GM13976 (cell line): ENCODE measurements around the gene IFITM5.

Experiments
- DNase-seq: peaks from one replicate; pipeline ENCODE4 v3.0.0; 2012; ENCODE audit warnings: low spot score
- in situ Hi-C: fragments of 300-500 bp; cut with MboI; formaldehyde crosslinking; loops from one replicate; pipeline ENCODE4 v1.12.0; 2022; ENCODE audit warnings: low sequenced_read_pairs, mixed read lengths, inconsistent platforms; ENCODE audit not compliant: unreplicated experiment
- TF ChIP-seq, protein P1 (sequence below): IDR thresholded peaks from 2 replicates; pipeline ENCODE4 v1.5.1; 2012; ENCODE audit warnings: borderline replicate concordance, mild to moderate bottlenecking; ENCODE audit not compliant: insufficient read depth; ENCODE audit errors: extremely low read depth, missing control alignments, control extremely low read depth

IFITM5 gene

DNA sequence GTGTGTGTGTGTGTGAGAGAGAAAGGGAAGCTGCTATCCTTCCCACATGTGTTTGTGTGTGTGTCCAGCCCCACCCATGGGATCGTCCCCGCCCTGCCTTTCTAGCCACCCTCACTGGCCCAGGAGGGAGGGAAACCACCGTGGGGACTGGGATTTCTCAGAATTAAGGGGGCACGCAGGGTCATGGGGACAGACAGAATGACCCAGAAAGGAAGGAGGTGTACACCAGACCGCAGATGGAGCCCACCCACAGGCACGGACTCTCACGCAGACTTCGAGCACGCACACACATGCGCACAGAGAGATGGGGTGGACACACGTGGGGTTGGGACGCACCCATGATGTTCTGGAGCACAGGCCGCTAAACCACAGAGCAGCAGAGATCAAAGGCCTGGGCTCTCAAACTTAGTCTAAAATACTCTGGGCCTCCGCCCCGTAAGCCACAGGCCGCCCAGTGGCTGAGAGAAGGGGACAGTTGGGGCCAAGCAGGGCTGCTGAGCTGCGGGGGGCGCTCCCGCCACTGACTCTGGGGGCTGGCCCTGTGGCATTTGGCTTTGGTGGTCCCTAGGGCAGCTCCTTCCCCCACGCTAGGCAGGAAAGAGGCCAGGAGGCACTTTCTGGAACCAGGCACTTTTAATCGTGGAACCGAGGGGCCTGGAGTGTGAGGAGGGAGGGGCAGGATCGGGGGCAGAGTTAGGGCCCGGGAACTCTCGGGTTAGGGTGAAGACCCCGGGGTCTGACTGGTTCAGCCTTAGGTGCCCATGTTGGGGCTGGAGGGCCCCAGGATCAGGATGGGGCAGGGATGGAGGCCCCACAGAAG lies 1.5 kb downstream of the IFITM5 start:
- TF ChIP-seq, protein P1, sequence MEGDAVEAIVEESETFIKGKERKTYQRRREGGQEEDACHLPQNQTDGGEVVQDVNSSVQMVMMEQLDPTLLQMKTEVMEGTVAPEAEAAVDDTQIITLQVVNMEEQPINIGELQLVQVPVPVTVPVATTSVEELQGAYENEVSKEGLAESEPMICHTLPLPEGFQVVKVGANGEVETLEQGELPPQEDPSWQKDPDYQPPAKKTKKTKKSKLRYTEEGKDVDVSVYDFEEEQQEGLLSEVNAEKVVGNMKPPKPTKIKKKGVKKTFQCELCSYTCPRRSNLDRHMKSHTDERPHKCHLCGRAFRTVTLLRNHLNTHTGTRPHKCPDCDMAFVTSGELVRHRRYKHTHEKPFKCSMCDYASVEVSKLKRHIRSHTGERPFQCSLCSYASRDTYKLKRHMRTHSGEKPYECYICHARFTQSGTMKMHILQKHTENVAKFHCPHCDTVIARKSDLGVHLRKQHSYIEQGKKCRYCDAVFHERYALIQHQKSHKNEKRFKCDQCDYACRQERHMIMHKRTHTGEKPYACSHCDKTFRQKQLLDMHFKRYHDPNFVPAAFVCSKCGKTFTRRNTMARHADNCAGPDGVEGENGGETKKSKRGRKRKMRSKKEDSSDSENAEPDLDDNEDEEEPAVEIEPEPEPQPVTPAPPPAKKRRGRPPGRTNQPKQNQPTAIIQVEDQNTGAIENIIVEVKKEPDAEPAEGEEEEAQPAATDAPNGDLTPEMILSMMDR: no peak
- no peak for DNase-seq
- in situ Hi-C loops: no loop called here

DNA sequence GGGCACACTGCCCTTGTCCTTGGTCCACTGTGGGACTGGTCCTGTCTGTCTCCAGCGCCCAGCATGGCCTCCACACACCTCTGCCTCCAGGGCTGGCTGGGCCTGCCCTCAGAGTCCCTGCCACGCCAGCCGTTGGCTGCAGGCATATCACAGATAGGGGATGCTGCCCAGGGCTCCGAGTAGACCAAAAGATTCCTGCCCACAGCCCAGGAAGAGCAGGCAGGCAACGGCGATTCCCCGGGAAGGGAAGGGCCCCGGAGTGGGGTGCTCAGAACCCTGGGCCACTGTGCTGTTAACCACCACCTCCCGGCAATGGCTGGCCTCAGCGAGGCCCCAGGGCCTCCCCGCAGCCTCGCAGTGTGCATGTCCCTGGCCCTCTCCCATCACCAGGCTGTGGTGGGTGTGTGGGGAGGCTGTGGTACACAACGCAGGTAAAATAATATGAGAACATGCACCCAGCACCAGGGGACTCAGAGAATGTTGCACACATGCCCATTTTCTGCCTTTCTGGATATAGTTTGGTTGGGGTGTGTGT lies 2.2 kb downstream of the IFITM5 start:
- in situ Hi-C loops: no loop called here
- DNase-seq: no peak
- TF ChIP-seq, protein P1: no peak

DNA sequence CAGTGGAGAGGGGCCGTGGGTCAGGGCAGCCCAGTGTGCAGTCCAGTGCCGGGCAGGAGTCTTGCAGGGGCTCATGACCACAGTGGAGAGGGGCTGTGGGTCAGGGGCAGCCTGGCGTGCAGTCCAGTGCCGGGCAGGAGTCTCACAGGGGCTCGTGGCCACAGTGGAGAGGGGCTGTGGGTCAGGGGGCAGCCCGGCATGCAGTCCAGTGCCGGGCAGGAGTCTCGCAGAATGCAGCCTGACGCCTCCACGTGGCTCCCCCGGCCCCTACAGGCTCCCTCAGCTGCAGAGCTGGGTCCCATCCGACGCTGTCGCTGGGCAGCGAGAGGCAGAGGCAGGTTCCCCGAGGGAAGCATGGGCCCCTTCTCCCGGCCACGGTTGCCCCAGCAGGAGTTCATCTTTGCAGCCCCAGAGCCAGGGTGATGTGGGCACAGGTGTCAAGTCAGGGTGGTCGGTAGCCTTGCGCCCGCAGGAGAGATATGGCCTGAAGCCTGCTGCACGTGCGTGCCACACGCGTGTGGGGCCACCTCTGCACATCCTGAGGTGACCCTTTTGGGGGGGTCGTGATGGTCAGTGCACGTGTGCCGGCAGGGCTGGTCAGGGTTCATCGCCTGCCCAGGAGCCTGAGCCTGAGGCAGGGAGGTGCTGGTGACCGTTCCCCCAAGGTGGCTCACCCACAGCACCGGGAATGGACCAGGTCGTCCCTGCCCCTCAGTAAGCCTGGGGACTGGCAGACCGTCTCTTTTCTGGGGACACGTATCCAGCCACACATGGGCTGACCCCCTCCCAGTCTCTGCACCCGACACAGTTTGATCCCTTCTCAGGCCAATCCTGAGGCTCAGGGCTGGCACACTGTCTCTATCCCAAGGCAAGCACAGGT lies 2.9 kb downstream of the IFITM5 start:
- no peak for DNase-seq
- in situ Hi-C loops: no loop called here
- TF ChIP-seq, protein P1: no peak

DNA sequence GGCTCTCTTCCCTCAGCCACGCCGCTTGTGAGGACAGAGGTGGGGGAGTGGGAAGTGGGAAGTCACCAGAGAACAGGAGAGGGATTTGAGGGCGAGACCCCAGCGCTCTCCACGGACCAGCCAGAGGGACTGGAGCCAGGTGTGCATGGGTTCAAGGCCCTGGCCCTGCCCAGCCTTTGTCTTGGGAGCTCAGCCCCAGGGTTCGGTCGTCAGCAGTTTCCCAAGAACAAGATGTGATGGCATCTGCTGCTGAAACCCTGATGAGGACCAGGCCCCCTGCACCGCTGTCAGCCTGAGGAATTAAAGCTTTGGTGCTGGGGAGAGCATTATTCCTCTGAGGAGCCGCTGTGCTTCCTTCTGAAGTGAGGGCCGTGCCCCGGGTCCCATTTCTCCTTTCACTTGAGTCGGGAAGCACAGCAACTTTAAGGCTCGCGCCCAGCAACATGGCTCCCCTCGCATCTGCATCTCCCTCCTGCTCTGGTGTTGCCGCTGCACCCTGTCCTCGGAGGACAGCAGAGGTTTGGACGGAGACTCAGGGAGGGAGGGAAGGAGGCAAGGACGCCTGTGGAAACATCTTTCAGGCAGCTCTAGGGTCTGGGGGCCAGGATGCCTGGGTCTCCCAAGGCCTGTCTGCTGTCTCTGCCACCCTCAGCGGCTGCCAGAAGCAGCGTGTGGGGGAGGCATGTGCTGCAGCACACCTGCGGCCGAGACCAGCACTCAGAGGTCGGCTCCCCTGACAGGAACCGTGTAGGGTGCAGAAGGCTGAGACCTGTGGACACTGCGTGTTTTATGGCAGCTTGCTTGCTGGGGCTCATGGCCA lies 3.8 kb downstream of the IFITM5 start:
- in situ Hi-C loops: no loop called here
- DNase-seq: no peak
- TF ChIP-seq, protein P1: no peak

DNA sequence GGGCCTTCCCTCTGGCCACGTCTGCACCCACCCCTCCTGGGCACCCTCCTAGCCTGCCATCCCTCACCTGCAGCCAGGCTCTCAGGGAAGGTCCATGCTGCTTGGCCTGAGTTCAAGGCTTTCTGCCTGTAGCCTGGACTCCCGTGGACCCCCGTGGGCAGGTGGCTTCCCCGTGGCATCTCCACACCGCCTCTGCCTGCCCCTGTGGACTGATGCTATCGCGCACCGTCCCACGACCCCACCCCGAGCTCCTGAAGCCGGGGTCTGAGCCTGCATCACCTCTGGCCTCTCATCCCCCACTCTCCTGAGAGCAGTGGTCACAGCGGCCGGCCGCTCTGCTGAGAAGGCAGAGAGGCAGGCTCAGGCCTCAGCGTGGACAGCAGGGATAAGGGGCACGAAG lies 4.5 kb downstream of the IFITM5 start:
- TF ChIP-seq, protein P1: no peak
- DNase-seq: no peak
- in situ Hi-C loops: no loop called here
